Liver (tissue), 9 donors: ENCODE results near the gene MYO9A. TPM values are rescaled to one million over a fixed set of nuclear protein-coding genes. Genes with fewer than 3 reads are reported as not detected.

ENCODE experiments used
- DNase-seq: peaks from one replicate; pipeline ENCODE4 v3.0.0-alpha.2; 2017; ENCODE audit warnings: low spot score
- H3K27ac ChIP-seq, 2 donors: one replicate each; pipeline ENCODE4 v1.7.0; 2013; ENCODE audit warnings: inconsistent platforms in 2 of 2, low read length in 2 of 2, control low read depth in 1 of 2, low read depth in 1 of 2, mild to moderate bottlenecking in 1 of 2
- H3K27me3 ChIP-seq, 4 donors: one replicate each; pipeline versions ENCODE4 v1.6.1 to v1.7.0; 2013; ENCODE audit warnings: low read length in 3 of 4, inconsistent platforms in 1 of 4, mild to moderate bottlenecking in 1 of 4, moderate library complexity in 1 of 4; ENCODE audit not compliant: control insufficient read depth in 4 of 4, insufficient read depth in 4 of 4
- H3K36me3 ChIP-seq, 4 donors: one replicate each; pipeline versions ENCODE4 v1.6.1 to v1.7.0; 2013; ENCODE audit warnings: low read length in 3 of 4, mild to moderate bottlenecking in 3 of 4, low read depth in 1 of 4, moderate library complexity in 1 of 4; ENCODE audit not compliant: control insufficient read depth in 4 of 4, insufficient read depth in 3 of 4
- H3K4me1 ChIP-seq, 4 donors: one replicate each; pipeline versions ENCODE4 v1.6.1 to v1.7.0; 2013; ENCODE audit warnings: low read length in 3 of 4, mild to moderate bottlenecking in 3 of 4, moderate library complexity in 1 of 4; ENCODE audit not compliant: control insufficient read depth in 4 of 4, insufficient read depth in 4 of 4
- H3K4me3 ChIP-seq, 3 donors: one replicate each; pipeline versions ENCODE4 v1.6.1 to v1.7.0; 2013; ENCODE audit warnings: low read length in 3 of 3, control low read depth in 1 of 3, low read depth in 1 of 3, mild to moderate bottlenecking in 1 of 3
- H3K9ac ChIP-seq, 2 donors: one replicate each; pipeline ENCODE4 v1.7.0; 2013; ENCODE audit warnings: low read length in 2 of 2, mild to moderate bottlenecking in 2 of 2, moderate library complexity in 2 of 2, control low read depth in 1 of 2, low read depth in 1 of 2
- H3K9me3 ChIP-seq, 4 donors: one replicate each; pipeline versions ENCODE4 v1.6.1 to v1.7.0; 2013; ENCODE audit warnings: low read length in 3 of 4; ENCODE audit not compliant: control insufficient read depth in 4 of 4
- ATF3 ChIP-seq: IDR thresholded peaks from 2 replicates; pipeline ENCODE4 v1.6.1; 2016; ENCODE audit warnings: antibody characterized with exemption
- CTCF ChIP-seq: fragments of 150-350 bp; IDR thresholded peaks from 2 replicates; pipeline ENCODE4 v1.5.1; 2017; ENCODE audit warnings: improper control_type of control experiment, low read depth, low read length; ENCODE audit not compliant: missing input control
- FOXA1 ChIP-seq: IDR thresholded peaks from 2 replicates; pipeline ENCODE4 v1.6.1; 2016; ENCODE audit warnings: antibody characterized with exemption
- FOXA2 ChIP-seq: IDR thresholded peaks from 2 replicates; pipeline ENCODE4 v1.6.1; 2016; ENCODE audit warnings: antibody characterized with exemption
- GABPA ChIP-seq, 2 donors: IDR thresholded peaks in 1 of 2; conservative IDR thresholded peaks in 1 of 2; 2 replicates each; pipeline ENCODE4 v1.6.1; 2016; ENCODE audit warnings: antibody characterized with exemption in 2 of 2, mild to moderate bottlenecking in 1 of 2, moderate library complexity in 1 of 2
- HNF4A ChIP-seq, 2 donors: conservative IDR thresholded peaks; 2 replicates each; pipeline ENCODE4 v1.6.1; 2016; ENCODE audit warnings: antibody characterized with exemption in 2 of 2, mild to moderate bottlenecking in 2 of 2
- HNF4G ChIP-seq: IDR thresholded peaks from 2 replicates; pipeline ENCODE4 v1.6.1; 2016; ENCODE audit warnings: antibody characterized with exemption
- JUND ChIP-seq, 2 donors: IDR thresholded peaks; 2 replicates each; pipeline ENCODE4 v1.6.1; 2016; ENCODE audit warnings: antibody characterized with exemption in 2 of 2
- MAX ChIP-seq: IDR thresholded peaks from 2 replicates; pipeline ENCODE4 v1.6.1; 2016; ENCODE audit warnings: antibody characterized with exemption
- NR2F2 ChIP-seq: IDR thresholded peaks from 2 replicates; pipeline ENCODE4 v1.6.1; 2016; ENCODE audit warnings: antibody characterized with exemption
- RAD21 ChIP-seq, 2 donors: IDR thresholded peaks; 2 replicates each; pipeline ENCODE4 v1.6.1; 2016; ENCODE audit warnings: antibody characterized with exemption in 2 of 2, mild to moderate bottlenecking in 2 of 2
- REST ChIP-seq: IDR thresholded peaks from 2 replicates; pipeline ENCODE4 v1.6.1; 2016; ENCODE audit warnings: antibody characterized with exemption, mild to moderate bottlenecking
- RXRA ChIP-seq, 2 donors: IDR thresholded peaks; 2 replicates each; pipeline ENCODE4 v1.6.1; 2017 to 2018; ENCODE audit warnings: antibody characterized with exemption in 2 of 2, mild to moderate bottlenecking in 1 of 2
- SP1 ChIP-seq: IDR thresholded peaks from 2 replicates; pipeline ENCODE4 v1.6.1; 2018; ENCODE audit warnings: antibody characterized with exemption, mild to moderate bottlenecking
- TAF1 ChIP-seq: conservative IDR thresholded peaks from 2 replicates; pipeline ENCODE4 v1.6.1; 2016; ENCODE audit warnings: antibody characterized with exemption, mild to moderate bottlenecking
- YY1 ChIP-seq: IDR thresholded peaks from 2 replicates; pipeline ENCODE4 v1.6.1; 2016; ENCODE audit warnings: antibody characterized with exemption, mild to moderate bottlenecking
- ZBTB33 ChIP-seq: IDR thresholded peaks from 2 replicates; pipeline ENCODE4 v1.6.1; 2016; ENCODE audit warnings: antibody characterized with exemption
- WGBS: extraction: QIAGEN DNeasy Blood & Tissue Kit; methylation state at CpG from one replicate; pipeline ENCODE4 v1.1.7; 2013; 5-methylcytosine and 5-hydroxymethylcytosine counted together
- polyA plus RNA-seq, 2 donors: library from polyadenylated mRNA; stranded (reverse) in 1 of 2; unstranded in 1 of 2; fragments of 200-250 nt in 1 of 2; fragments of >200 nt in 1 of 2; fragmentation: Nextera tagmentation in 1 of 2; extraction: Ambion mirVana in 1 of 2; gene quantifications; one replicate each; pipeline versions ENCODE4 v1.2.1 to v1.2.3, GENCODE V29; 2013 to 2015
- total RNA-seq, 2 donors: library from RNA; depleted of rRNA; stranded (reverse); fragments of >200 nt; gene quantifications; one replicate each; pipeline ENCODE4 v1.2.3, GENCODE V29; 2014
- donor health status: healthy.
- donor health status: healthy.
- donor health status: healthy.
- donor health status: healthy.
- donor health status: healthy.

MYO9A gene
- total and polyA plus RNA-seq, 4 donors, result 1.4 to 14.9 (median 8.4) TPM

- Histone ChIP-seq H3K9me3 (no peaks in the 10 kb centered on the region), H3K4me3 (peak overlapping the region; percentile 70 to 99 (median 95)), H3K27me3 (no peaks in the 10 kb centered on the region), H3K9ac (peak overlapping the region in 1 of 2 donors; percentile 74), H3K27ac (peak overlapping the region; percentile 95 to 98), H3K36me3 (no peaks in the 10 kb centered on the region), H3K4me1 (peaks cover 0 to 24% (median 17%) of the 10 kb centered on the region in 4 donors)
- no peak for DNase-seq
- WGBS, result 15% methylated on average over 24 of the region's 24 CpGs
- TF ChIP-seq FOXA2 (no peak), RXRA (IDR thresholded peaks at IDR 0.05) (no peak), HNF4A (conservative IDR thresholded peaks at IDR 0.05) (no peak), ATF3 (no peak), YY1 (no peak), RAD21 (IDR thresholded peaks at IDR 0.05) (no peak), GABPA (IDR thresholded peaks at IDR 0.05 in 1 of 2, conservative IDR thresholded peaks at IDR 0.05 in 1 of 2) (no peak), HNF4G (no peak), MAX (no peak), TAF1 (no peak), ZBTB33 (no peak), FOXA1 (no peak), SP1 (no peak), JUND (IDR thresholded peaks at IDR 0.05) (no peak), REST (no peak), NR2F2 (no peak), CTCF (no peak)
Measured at GRCh38 chr15:72116731-72117485, 1.0 kb downstream of the MYO9A start.
